Measurements from ENCODE around the gene ZNHIT2.

- TF ChIP-seq, protein P1, sequence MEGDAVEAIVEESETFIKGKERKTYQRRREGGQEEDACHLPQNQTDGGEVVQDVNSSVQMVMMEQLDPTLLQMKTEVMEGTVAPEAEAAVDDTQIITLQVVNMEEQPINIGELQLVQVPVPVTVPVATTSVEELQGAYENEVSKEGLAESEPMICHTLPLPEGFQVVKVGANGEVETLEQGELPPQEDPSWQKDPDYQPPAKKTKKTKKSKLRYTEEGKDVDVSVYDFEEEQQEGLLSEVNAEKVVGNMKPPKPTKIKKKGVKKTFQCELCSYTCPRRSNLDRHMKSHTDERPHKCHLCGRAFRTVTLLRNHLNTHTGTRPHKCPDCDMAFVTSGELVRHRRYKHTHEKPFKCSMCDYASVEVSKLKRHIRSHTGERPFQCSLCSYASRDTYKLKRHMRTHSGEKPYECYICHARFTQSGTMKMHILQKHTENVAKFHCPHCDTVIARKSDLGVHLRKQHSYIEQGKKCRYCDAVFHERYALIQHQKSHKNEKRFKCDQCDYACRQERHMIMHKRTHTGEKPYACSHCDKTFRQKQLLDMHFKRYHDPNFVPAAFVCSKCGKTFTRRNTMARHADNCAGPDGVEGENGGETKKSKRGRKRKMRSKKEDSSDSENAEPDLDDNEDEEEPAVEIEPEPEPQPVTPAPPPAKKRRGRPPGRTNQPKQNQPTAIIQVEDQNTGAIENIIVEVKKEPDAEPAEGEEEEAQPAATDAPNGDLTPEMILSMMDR (IDR thresholded peaks at IDR 0.05 in 4 of 5, conservative IDR thresholded peaks at IDR 0.05 in 1 of 5): no peak
- TF ChIP-seq POLR2A (IDR thresholded peaks at IDR 0.05): no peak
Observed at GRCh38 chr11:65078786-65079342, 38.6 kb downstream of the ZNHIT2 start.

Measured in gastrocnemius medialis (tissue), 4 donors.